Measurements from ENCODE around the gene TULP4. TPM values are rescaled to one million over a fixed set of nuclear protein-coding genes. Genes with fewer than 3 reads are reported as not detected.

Gene TULP4
- total RNA-seq, 1 experiment from 2014 or later, result 64.6 TPM

- no peaks in the 10 kb centered on the region for H3K9me3 Mint-ChIP-seq
- no peak overlapping the region for H3K4me3 Mint-ChIP-seq
- no peaks in the 10 kb centered on the region for H3K79me1 ChIP-seq (ENCODE audit: insufficient read depth, low read depth, low read length, poor library complexity, severe bottlenecking)
- DNase-seq, result no peak
- H2AFZ ChIP-seq (ENCODE audit: low read length), result no peak overlapping the region
- no peaks in the 10 kb centered on the region for H3K23me2 ChIP-seq (ENCODE audit: insufficient read length, low read depth, low read length, poor library complexity, severe bottlenecking)
- no CpG with 5 or more reads among the region's 8 CpGs for WGBS (ENCODE audit: extremely low coverage, insufficient read length, low lambda C conversion rate)
- no peak overlapping the region for H2BK120ac ChIP-seq (ENCODE audit: low read depth, low read length, poor library complexity, severe bottlenecking)
- no peaks in the 10 kb centered on the region for H3K79me2 ChIP-seq (ENCODE audit: insufficient read depth, low read length)
- H4K20me1 ChIP-seq (ENCODE audit: control insufficient read depth, insufficient read depth, insufficient read length), result no peaks in the 10 kb centered on the region
- H2BK20ac ChIP-seq (ENCODE audit: low read depth, low read length, poor library complexity, severe bottlenecking), result no peak overlapping the region
- no peaks in the 10 kb centered on the region for H3K9me3 ChIP-seq (ENCODE audit: control insufficient read depth, low read depth, low read length)
- H3K27ac Mint-ChIP-seq, result peak overlapping the region in 1 of 3 experiments; percentile 93; a peak in 2 of 7 replicates
- H3K23ac ChIP-seq (ENCODE audit: insufficient read length, low read depth, low read length), result no peak overlapping the region
- no peak overlapping the region for H4K8ac ChIP-seq (replicated peaks; ENCODE audit: insufficient read length, low read depth, low read length)
- H3K4me2 ChIP-seq (ENCODE audit: insufficient read depth, insufficient read length, low read length), result no peak overlapping the region
- no peak for TF ChIP-seq CTCF (conservative IDR thresholded peaks at IDR 0.05)
- H3K36me3 Mint-ChIP-seq (ENCODE audit: insufficient read depth in 1 of 3, low read depth in 3 of 3), result peaks cover 10 to 48% (median 34%) of the 10 kb centered on the region in 3 experiments
- no peaks in the 10 kb centered on the region for H3K4me1 ChIP-seq (ENCODE audit: insufficient read depth, low read length)
- no peak overlapping the region for H3K14ac ChIP-seq (ENCODE audit: insufficient read depth, low read length)
- H3K27me3 Mint-ChIP-seq (ENCODE audit: low read depth), result no peaks in the 10 kb centered on the region
- H4K5ac ChIP-seq (ENCODE audit: insufficient read length, low read depth, low read length), result no peak overlapping the region
- H3K9ac ChIP-seq (ENCODE audit: extremely low read depth, insufficient read length, low read length), result no peak overlapping the region
- no peak overlapping the region for H3K27ac ChIP-seq (ENCODE audit: insufficient read length, low read depth, low read length)
- no peak overlapping the region for H3K4ac ChIP-seq (ENCODE audit: low read depth, low read length)
- H2AK5ac ChIP-seq (ENCODE audit: insufficient read length, low read length), result no peak overlapping the region
- no peak overlapping the region for H2BK15ac ChIP-seq (ENCODE audit: low read depth, low read length)
- no peak overlapping the region for H4K91ac ChIP-seq (ENCODE audit: insufficient read length, low read depth, low read length)
- no peak overlapping the region for H3K56ac ChIP-seq (ENCODE audit: insufficient read length, low read depth, low read length)
- no peak overlapping the region for H2BK5ac ChIP-seq (ENCODE audit: insufficient read length, low read length)
- no peak overlapping the region for H2BK12ac ChIP-seq (ENCODE audit: insufficient read length, low read depth, low read length)
- peaks cover 9 to 12% of the 10 kb centered on the region in 2 experiments for H3K4me1 Mint-ChIP-seq
- H3K27me3 ChIP-seq (ENCODE audit: insufficient read depth, low read length), result no peaks in the 10 kb centered on the region
- no peak overlapping the region for H3T11ph ChIP-seq (ENCODE audit: low read length)
- H3K18ac ChIP-seq (ENCODE audit: insufficient read length, low read depth, low read length), result no peak overlapping the region
Measured at GRCh38 chr6:158500016-158500735, 187.9 kb downstream of the TULP4 start.

Measured in H9 (cell line).